Fibroblast of lung (primary cell): ENCODE results near the gene SGO1.

Experiments used
- EZH2 ChIP-seq: IDR thresholded peaks from 2 replicates; pipeline ENCODE4 v1.5.1; 2012; ENCODE audit warnings: low read length, control low read depth, mild to moderate bottlenecking; ENCODE audit errors: missing control alignments
- TF ChIP-seq, protein P1 (sequence below), 2 donors: IDR thresholded peaks in 1 of 2; conservative IDR thresholded peaks in 1 of 2; 1 replicate in 1 of 2; 2 replicates in 1 of 2; pipeline ENCODE4 v1.5.1; 2011 to 2012; ENCODE audit warnings: low read length in 2 of 2, control low read depth in 1 of 2, inconsistent platforms in 1 of 2, low read depth in 1 of 2, mild to moderate bottlenecking in 1 of 2

DNA sequence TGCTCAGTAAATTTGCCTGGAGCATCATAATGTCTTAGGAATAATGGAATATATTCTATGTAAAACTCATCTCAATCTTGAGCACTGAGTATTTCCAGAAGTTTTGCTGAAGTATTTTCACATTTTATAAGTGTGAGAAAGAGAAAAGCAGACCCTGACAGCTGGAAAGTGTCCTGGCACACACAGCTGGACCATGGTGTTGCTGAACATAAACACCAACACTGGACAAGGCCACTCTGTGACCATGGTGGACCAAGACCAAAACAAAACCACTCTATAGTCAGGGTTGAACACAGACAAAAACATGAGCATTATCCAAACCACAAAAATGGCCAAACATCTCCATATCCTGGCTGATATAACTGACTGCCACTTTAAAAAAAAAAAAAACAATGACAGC, 15.1 kb upstream of the SGO1 start:
- TF ChIP-seq, protein P1, sequence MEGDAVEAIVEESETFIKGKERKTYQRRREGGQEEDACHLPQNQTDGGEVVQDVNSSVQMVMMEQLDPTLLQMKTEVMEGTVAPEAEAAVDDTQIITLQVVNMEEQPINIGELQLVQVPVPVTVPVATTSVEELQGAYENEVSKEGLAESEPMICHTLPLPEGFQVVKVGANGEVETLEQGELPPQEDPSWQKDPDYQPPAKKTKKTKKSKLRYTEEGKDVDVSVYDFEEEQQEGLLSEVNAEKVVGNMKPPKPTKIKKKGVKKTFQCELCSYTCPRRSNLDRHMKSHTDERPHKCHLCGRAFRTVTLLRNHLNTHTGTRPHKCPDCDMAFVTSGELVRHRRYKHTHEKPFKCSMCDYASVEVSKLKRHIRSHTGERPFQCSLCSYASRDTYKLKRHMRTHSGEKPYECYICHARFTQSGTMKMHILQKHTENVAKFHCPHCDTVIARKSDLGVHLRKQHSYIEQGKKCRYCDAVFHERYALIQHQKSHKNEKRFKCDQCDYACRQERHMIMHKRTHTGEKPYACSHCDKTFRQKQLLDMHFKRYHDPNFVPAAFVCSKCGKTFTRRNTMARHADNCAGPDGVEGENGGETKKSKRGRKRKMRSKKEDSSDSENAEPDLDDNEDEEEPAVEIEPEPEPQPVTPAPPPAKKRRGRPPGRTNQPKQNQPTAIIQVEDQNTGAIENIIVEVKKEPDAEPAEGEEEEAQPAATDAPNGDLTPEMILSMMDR (conservative IDR thresholded peaks at IDR 0.05 in 1 of 2, IDR thresholded peaks at IDR 0.05 in 1 of 2; ENCODE audit: low read depth in 1 of 2, low read length in 2 of 2) = no peak
- no peak for TF ChIP-seq EZH2
